Motor neuron (in vitro differentiated cells): ENCODE measurements around the gene ATP8B3. TPM values are rescaled to one million over a fixed set of nuclear protein-coding genes. Genes with fewer than 3 reads are reported as not detected.
A peak's percentile ranks its signal among the peaks of the same experiment; 100 is the strongest.

Experiments used
- ATAC-seq, 8 experiments: fragments of 200-7000 bp; cut with Tn5 transposase; replicated peaks in 6 of 8; 2 replicates each; pipeline ENCODE4 v1.8.0; 2021; ENCODE audit warnings: mild to moderate bottlenecking in 8 of 8, moderate library complexity in 8 of 8
- H3K27ac ChIP-seq, 2 donors: fragments of 250-450 bp; sonication (Bioruptor Pico); 2 replicates each; pipeline ENCODE4 v1.9.0; 2021; ENCODE audit warnings: antibody characterized with exemption in 2 of 2, mild to moderate bottlenecking in 2 of 2, moderate library complexity in 1 of 2
- H3K4me1 ChIP-seq, 2 donors: fragments of 250-450 bp; sonication (Bioruptor Pico); replicated peaks in 1 of 2; 2 replicates each; pipeline ENCODE4 v1.6.1; 2021; ENCODE audit warnings: antibody characterized with exemption in 2 of 2, mild to moderate bottlenecking in 2 of 2, moderate library complexity in 1 of 2
- H3K4me3 ChIP-seq, 5 donors: fragments of 250-450 bp; sonication (Bioruptor Pico); 2 replicates each; pipeline ENCODE4 v1.9.0; 2021; ENCODE audit warnings: antibody characterized with exemption in 5 of 5, mild to moderate bottlenecking in 5 of 5, moderate library complexity in 4 of 5
- WGBS, 10 experiments: fragments of 450-650 bp; shearing (Covaris generic); methylation state at CpG; one replicate each; pipeline ENCODE4 v1.0.0; 2022; 5-methylcytosine and 5-hydroxymethylcytosine counted together
- in situ Hi-C, 9 experiments: fragments of 400-800 bp; cut with MboI; loops; one replicate each; pipeline ENCODE4 v1.15.0; 2021; ENCODE audit warnings: low sequenced_read_pairs in 9 of 9, low pct_unique_long_range_greater_than_20kb in 2 of 9; ENCODE audit not compliant: unreplicated experiment in 9 of 9
- total RNA-seq, 8 experiments: library from RNA; unstranded; fragments of 300-600 nt; gene quantifications; 2 replicates each; pipeline versions ENCODE4 v1.2.3 to v1.2.4, GENCODE V29; 2022

ATP8B3 gene
- total RNA-seq, 8 experiments from 2014 or later, result 0.32 to 2.3 (median 0.78) TPM

- Histone ChIP-seq H3K4me1 (peaks cover 6 to 24% of the 10 kb centered on the region in 2 donors), H3K4me3 (peak overlapping the region in 3 of 5 donors; percentile 11 to 39 (median 13)), H3K27ac (no peak overlapping the region)
- 0 to 5% (median 0%) methylated on average over 2 to 11 of the region's 86 CpGs; no CpG with 5 or more reads in 6 of the 10 experiments for WGBS, 10 experiments
- in situ Hi-C loops, result loop anchor here in 1 of 9 experiments (25.0 kb wide), 1 partner anchor 220 kb away; no protein-coding TSS in a partner anchor
- no peak for ATAC-seq
Measured at GRCh38 chr19:1757468-1758230, 54.4 kb downstream of the ATP8B3 start.

- in situ Hi-C loops, result loop anchor here in 1 of 9 experiments (25.0 kb wide), 1 partner anchor 220 kb away; no protein-coding TSS in a partner anchor
- peak overlapping the region in 2 of 5 donors; percentile 13 to 39 for H3K4me3 ChIP-seq
- peaks cover 6 to 24% of the 10 kb centered on the region in 2 donors for H3K4me1 ChIP-seq
- no peak overlapping the region for H3K27ac ChIP-seq
- WGBS, 10 experiments, result 0 to 67% (median 7%) methylated on average over 1 to 5 of the region's 29 CpGs; no CpG with 5 or more reads in 4 of the 10 experiments
- ATAC-seq, result no peak
Measured at GRCh38 chr19:1756705-1757465, 55.2 kb downstream of the ATP8B3 start.

- H3K4me1 ChIP-seq, result peaks cover 6 to 24% of the 10 kb centered on the region in 2 donors
- ATAC-seq, result no peak
- peak overlapping the region in 1 of 2 donors; percentile 82 for H3K27ac ChIP-seq
- 0 to 14% (median 0%) methylated on average over 1 to 6 of the region's 20 CpGs; no CpG with 5 or more reads in 4 of the 10 experiments for WGBS, 10 experiments
- in situ Hi-C loops, result loop anchor here in 1 of 9 experiments (25.0 kb wide), 1 partner anchor 219 kb away; no protein-coding TSS in a partner anchor
- peak overlapping the region in 3 of 5 donors; percentile 22 to 43 (median 39) for H3K4me3 ChIP-seq
Measured at GRCh38 chr19:1756264-1756663, 55.8 kb downstream of the ATP8B3 start.

GRCh38 chr19:1755467-1756171, 56.5 kb downstream of the ATP8B3 start:
- peak in 5 of 8 experiments; percentile 5 to 46 (median 39) for ATAC-seq
- H3K4me3 ChIP-seq, result peak overlapping the region; percentile 22 to 43 (median 32)
- peak overlapping the region; percentile 61 to 82 for H3K27ac ChIP-seq
- H3K4me1 ChIP-seq, result peaks cover 6 to 24% of the 10 kb centered on the region in 2 donors
- in situ Hi-C loops, result loop anchor here in 1 of 9 experiments (25.0 kb wide), 1 partner anchor 218 kb away; no protein-coding TSS in a partner anchor
- WGBS, 10 experiments, result 3% methylated on average over 5 of the region's 43 CpGs; no CpG with 5 or more reads in 9 of the 10 experiments

DNA sequence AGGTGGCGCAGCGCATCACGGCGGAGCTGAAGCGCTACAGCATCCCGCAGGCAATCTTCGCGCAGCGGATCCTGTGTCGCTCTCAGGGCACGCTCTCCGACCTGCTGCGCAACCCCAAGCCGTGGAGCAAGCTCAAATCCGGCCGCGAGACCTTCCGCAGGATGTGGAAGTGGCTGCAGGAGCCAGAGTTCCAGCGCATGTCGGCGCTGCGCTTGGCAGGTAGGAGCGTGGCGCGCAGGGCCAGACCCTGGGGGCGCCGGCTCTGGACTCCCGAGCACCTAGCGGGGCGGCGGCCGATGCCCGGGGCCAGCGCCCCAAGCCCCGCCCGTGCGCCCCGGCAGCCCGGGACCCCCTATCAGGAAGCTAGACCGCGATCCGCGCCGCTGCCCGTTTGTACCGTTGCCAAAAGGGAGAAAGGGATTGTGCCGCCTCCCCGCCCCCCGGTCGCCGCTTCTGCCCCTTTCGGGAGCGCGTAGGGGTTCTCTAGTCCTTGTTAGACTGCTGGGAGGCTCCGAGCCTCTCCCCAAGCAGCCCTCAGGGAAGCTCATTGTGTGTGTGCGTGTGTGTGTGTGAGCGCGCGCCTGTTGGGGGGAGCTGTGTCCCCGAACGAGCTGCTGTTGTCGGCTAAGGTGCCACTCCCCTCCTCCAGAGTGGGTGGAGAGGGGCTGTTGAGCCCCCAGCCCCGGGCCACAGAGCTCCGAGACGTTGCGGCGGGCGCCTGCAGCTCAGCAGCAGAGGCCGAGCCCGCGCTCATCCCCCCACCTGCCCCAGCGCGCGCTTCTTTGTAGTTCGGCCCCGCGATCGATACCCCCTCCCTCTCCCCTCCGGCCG, 57.2 kb downstream of the ATP8B3 start:
- 0 to 6% (median 0%) methylated on average over 1 to 7 of the region's 80 CpGs; no CpG with 5 or more reads in 5 of the 10 experiments for WGBS, 10 experiments
- H3K4me3 ChIP-seq, result peak overlapping the region; percentile 22 to 43 (median 32)
- peak overlapping the region; percentile 61 to 82 for H3K27ac ChIP-seq
- peaks cover 6 to 24% of the 10 kb centered on the region in 2 donors for H3K4me1 ChIP-seq
- peak in 2 of 8 experiments; percentile 14 to 15 for ATAC-seq
- in situ Hi-C loops, result loop anchor here in 1 of 9 experiments (25.0 kb wide), 1 partner anchor 218 kb away; no protein-coding TSS in a partner anchor

DNA sequence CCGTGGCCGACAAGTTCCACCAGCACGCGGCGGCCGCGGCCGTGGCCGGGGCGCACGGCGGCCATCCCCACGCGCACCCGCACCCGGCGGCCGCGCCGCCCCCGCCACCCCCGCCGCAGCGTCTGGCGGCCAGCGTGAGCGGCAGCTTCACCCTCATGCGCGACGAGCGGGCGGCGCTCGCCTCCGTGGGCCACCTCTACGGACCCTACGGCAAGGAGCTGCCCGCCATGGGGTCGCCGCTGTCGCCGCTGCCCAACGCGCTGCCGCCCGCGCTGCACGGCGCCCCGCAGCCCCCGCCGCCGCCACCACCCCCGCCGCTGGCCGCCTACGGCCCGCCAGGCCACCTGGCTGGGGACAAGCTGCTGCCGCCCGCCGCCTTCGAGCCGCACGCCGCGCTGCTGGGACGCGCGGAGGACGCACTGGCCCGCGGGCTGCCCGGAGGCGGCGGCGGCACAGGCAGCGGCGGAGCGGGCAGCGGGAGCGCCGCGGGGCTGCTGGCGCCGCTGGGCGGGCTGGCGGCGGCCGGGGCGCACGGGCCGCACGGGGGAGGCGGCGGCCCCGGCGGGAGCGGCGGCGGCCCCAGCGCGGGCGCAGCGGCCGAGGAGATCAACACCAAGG, 57.9 kb downstream of the ATP8B3 start:
- WGBS, 10 experiments, result 0% methylated on average over 2 of the region's 105 CpGs; no CpG with 5 or more reads in 9 of the 10 experiments
- Histone ChIP-seq H3K27ac (peak overlapping the region; percentile 61 to 82), H3K4me3 (peak overlapping the region; percentile 22 to 43 (median 32)), H3K4me1 (peaks cover 6 to 29% of the 10 kb centered on the region in 2 donors)
- in situ Hi-C loops, result loop anchor here in 1 of 9 experiments (25.0 kb wide), 1 partner anchor 217 kb away; no protein-coding TSS in a partner anchor
- no peak for ATAC-seq

DNA sequence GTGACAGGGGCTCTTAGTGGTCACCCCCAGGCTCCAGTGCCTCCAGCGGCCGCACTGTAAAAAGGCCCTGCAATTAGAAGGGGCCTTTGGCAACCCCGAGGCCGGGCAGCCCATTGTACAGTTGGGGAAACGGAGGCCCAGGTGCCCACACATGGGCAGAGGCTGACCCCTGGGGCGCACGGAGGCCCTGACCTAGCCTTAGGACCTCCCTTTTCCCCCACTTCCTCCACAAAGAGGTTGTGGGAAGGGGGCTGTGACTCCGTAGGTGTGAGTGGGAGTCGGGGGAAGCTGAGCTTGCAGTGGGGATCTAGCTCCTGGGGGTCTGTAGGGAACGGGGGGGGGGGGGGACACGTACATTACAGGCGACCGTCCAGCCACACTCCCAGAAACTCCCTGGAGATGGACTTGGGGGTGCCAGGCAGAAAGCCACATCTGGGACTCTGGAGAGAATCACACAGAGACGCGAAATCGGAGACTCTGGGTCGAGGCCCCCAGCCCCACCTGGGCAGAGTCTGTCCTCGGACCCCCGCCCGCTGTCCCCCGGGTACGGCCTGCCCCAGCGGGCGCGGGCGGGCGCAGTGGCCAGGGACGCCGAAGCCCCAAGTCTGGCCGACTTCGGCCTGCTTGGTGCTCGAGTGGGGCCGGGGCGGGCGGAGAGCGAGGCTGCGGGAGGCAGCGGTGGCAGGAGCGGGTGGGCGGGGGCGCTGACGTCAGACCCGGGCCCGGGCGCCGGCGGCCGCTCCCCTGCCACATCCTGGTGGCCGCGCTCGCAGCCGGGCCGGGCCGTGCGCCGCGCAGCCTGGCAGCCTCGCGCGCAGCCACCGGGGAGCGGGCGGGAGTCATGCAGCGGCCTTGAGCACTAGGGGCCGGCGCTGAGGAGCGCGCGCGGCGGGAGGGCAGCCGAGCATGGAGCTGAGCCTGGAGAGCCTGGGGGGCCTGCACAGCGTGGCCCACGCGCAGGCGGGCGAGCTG, 59.0 kb downstream of the ATP8B3 start, which contains the start of gene ONECUT3:
Gene ONECUT3, plus strand, starts transcription at position 750 of the 972 bp plus-strand sequence. Its CDS starts 157 bp downstream, at position 907.
- peak in 6 of 8 experiments; percentile 61 to 80 (median 75) for ATAC-seq
- peaks cover 6 to 26% of the 10 kb centered on the region in 2 donors for H3K4me1 ChIP-seq
- peak within 1 kb of the TSS; percentile 22 to 43 (median 32) for H3K4me3 ChIP-seq
- in situ Hi-C loops, result loop anchor here in 1 of 9 experiments (25.0 kb wide), 1 partner anchor 216 kb away; no protein-coding TSS in a partner anchor
- WGBS, 10 experiments, result 0% methylated on average over 1 of the region's 77 CpGs; no CpG with 5 or more reads in 9 of the 10 experiments
- H3K27ac ChIP-seq, result peak within 1 kb of the TSS; percentile 61 to 82

- in situ Hi-C loops, result loop anchor here in 1 of 9 experiments (25.0 kb wide), 1 partner anchor 215 kb away; no protein-coding TSS in a partner anchor
- 0 to 33% (median 15%) methylated on average over 1 to 5 of the region's 16 CpGs; no CpG with 5 or more reads in 6 of the 10 experiments for WGBS, 10 experiments
- no peak for ATAC-seq
- Histone ChIP-seq H3K4me3 (no peak overlapping the region), H3K27ac (no peak overlapping the region), H3K4me1 (peaks cover 6 to 22% of the 10 kb centered on the region in 2 donors)
Measured at GRCh38 chr19:1752009-1752756, 59.9 kb downstream of the ATP8B3 start.

- Histone ChIP-seq H3K4me3 (no peak overlapping the region), H3K27ac (no peak overlapping the region), H3K4me1 (peaks cover 6 to 23% of the 10 kb centered on the region in 2 donors)
- in situ Hi-C loops, result loop anchor here in 1 of 9 experiments (25.0 kb wide), 1 partner anchor 214 kb away; no protein-coding TSS in a partner anchor
- ATAC-seq, result no peak
- WGBS, 10 experiments, result 0 to 40% (median 7%) methylated on average over 1 to 6 of the region's 16 CpGs; no CpG with 5 or more reads in 3 of the 10 experiments
Measured at GRCh38 chr19:1751367-1752008, 60.6 kb downstream of the ATP8B3 start.
